DND-41 (cell line): ENCODE data around the gene PADI4.

Source experiments
- CTCF ChIP-seq: IDR thresholded peaks from 2 replicates; pipeline ENCODE4 v1.5.1; 2012; ENCODE audit warnings: borderline replicate concordance, low read length, moderate library complexity, mild to moderate bottlenecking; ENCODE audit not compliant: poor library complexity, severe bottlenecking; ENCODE audit errors: extremely low read depth
- EZH2 ChIP-seq: IDR thresholded peaks from 3 replicates; pipeline ENCODE4 v1.6.1; 2012; ENCODE audit warnings: borderline replicate concordance, low read depth, mild to moderate bottlenecking, moderate library complexity, low read length, inconsistent platforms; ENCODE audit not compliant: severe bottlenecking

GRCh38 chr1:17292299-17293160 lies 15.5 kb upstream of the PADI4 start:
- TF ChIP-seq CTCF (no peak), EZH2 (no peak)
